ENCODE data around the gene RACGAP1.
"Not testable (repeated sequence)": the region's sequence is repeated elsewhere in the genome, so short reads cannot be mapped to it uniquely, and the experiment has no call there.

Gene RACGAP1

DNA sequence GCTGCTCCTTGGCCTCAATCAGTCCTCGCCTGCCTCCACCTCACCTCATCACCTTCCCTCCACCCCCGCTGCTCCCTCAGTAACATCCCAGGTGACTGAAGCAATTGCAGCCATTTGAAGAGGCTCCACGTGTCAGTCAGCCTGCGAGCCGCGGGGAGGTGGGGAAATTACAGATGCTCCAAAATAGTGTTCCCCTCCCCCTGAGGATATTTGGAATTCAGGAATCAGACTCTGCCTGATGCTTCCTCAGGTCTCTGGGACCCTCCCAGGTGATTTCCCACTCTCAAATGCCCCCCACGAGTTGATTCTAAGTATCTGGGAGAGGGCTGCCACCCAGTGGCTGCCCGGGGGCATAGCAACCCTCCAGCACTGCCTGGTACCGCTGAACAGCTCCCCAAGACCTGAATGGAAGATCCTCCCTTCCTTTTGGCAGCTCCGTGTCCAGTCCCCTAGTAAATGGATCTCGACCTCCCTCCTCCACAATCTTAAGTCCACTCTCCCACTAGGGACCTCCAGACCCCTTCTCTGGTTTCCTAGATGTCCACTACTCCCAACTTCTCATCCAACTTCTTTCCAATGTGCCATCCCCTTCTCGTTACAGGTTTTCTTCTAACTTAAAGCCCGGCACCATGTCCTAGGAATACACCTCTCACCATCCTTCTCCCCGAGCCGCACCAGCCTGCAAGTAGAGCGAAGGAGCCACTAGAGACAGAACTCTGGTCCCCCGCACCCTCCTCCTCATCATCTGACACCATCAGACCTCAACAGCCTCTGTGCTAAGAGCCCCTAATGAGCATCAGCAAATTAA is 30.7 kb upstream of the RACGAP1 start:
- peak; percentile 60 for DNase-seq

DNA sequence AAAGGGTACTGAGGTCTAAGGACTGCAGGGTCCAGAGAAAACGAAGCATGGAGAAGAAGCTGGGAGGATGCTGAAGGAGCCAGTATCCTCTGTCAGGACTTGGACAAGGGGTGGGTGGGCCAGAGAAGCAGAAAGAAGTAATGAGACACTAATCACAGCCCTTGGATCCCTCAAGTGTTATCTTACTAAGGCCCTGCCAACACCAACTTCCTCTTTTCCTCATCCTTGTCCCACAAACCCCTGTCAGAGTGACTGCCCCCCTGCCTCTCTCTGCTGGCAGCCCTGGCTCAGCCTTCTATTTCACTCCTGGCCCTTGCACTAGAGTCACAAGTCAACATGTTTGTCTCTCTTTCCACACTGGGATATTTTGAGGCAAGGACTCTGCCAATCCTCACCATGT is 28.3 kb upstream of the RACGAP1 start:
- no peak for DNase-seq

DNA sequence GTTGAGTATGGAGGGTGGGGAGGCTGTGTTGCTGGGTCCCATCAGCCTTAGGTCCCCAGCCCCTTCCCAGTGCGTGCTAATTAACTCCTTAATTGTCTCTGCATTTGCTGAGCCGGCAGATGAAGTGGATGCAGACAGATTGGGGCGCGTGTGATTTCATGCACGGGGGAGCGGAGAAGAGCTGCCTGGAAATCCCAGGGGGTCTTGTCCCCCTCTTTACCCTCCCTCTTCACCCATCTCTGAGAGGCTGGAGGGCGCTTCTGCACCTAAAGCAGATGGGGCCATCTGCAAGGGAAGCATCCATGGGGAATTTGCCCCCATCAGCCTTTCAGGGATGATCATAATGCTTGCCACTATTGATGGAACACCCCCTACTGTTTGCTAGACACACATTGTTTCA is 27.7 kb upstream of the RACGAP1 start:
- DNase-seq: no peak

DNA sequence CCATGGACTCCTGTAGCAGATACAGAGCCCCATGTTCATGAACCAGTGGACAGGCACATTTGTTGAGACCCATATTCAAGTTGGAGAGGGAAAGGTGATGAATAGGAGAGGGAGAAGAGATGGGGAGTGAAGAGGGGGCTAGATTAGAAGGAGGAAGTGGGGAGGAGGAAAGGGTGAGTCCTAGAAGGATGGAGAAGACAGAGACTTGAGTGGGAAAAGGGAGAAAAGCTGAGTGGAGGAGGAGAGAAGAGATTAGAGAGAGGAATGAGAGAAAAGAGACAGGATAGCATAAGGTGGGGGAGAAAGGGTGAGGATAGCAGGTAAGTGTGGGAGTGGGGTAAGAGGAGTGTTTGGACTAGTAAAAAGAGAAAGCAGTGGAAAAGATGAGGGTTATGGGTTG is 27.2 kb upstream of the RACGAP1 start:
- no peak for DNase-seq

DNA sequence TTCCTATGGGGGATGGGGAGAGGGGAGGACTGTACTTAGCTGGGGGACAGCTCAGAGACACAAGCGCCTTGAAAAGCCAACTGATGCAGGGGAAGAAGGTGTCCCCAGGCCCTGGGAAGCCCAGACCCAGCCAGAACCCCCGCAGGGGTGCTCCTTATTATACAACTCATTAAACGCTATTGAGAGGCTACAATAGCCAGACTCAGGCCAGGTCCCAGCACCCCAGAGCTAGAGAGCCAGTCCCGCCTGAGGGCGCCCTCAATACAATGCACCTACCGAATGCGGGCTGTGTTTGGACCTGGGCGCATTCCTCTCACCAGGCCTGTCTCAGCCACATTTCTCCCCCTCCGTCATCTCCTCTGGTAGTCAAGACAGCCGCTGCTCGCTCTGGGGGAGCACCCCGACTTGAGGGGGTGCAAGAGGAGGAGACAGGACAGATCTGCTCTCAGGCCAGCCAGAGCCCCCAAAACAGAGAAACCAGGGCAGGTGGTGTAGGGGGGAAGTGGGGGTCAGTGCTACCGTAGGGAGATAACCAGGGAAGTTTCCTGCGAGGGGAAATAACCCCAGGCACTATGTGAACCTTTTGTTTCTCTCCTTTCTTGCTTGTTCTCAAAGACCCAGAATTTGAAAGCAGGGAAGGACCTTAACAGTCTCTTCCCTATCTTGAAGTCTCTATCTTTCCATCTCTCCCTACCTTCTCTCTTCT is 26.0 kb upstream of the RACGAP1 start:
- DNase-seq: no peak

DNA sequence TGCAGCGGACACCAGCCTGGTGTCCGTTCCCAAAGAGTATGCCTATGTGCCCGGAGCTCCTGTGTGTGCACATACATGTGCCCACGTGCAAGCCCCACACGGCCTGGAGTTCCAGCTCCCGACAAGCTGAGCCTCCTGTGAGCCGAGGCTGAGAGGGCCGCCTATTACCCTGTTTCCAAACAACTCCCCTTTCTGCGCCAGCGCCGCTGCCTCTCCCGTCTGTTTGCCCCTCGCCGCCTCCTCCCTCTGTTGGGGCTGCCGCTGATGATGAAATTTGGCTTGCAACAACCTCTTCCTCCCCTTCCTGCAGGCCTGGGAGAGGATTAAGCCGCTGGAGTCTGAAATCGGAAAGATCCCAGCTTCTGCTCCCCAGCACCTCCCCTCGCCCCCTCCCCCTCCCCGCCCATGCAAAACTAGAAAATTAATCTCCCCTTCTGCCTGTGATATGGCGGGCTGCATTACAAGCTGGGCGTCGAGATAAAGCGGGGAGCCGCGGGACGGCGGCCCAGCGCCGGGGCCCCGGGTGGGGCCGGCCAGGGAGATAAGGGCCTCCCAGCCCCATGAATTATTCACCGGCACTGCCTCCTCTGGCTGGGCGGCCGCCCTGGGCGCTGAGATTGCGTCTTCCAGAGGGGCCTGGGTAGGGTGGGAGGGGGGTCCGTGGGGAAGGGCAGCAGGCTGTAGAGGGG is 25.3 kb upstream of the RACGAP1 start:
- no peak for DNase-seq

DNA sequence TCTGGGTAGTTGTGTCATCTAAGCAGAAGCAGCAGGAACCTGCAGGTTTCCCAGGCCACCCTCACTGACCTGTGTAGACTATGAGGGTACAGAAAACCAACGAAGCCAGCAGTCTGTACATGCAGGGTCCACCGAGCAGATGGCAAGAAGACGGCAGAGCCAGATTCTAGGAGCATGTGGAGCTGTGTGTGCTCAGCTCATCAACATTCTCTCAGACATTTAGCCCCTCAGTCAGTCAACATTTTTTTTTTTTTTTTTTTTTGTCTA is 24.8 kb upstream of the RACGAP1 start:
- no peak for DNase-seq

DNA sequence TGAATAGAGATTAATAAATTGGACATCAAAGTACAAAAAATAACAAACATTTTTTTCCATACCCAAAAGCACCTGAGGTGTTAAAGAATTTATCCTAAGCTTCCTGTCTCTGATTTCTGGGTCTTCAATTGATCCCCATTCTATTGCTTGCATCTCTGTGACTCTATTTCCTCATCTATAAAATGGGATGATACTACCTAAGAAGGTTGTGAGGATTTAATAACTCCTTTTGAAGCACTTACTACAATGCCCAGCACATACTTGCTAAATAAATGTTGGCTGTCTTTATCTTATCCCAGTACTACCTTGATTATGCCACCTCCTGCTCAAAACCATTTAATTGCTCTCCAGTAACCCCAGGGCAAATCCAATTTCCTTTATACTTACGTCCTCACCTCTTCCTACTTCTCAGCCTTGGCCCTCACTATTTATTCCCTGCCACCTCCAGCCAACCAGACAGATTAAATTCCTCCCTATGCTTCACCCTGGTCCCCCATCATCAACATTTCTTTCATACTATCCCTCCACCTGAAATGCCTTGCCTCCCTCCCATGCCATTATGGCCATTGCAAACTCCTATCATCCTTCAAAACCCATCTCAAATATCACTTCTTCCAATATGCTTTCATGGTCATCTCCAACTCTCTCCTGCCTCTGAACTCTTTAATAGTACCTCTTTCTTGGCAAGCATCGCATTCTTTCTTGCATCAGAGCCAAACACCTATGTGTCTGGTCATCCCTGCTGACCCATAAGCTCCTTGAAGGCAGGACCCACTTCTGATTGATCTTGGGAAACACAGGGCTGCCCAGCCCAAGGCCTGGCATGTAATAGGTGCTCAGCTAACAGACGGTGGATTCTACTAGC is 24.2 kb upstream of the RACGAP1 start:
- DNase-seq: no peak

DNA sequence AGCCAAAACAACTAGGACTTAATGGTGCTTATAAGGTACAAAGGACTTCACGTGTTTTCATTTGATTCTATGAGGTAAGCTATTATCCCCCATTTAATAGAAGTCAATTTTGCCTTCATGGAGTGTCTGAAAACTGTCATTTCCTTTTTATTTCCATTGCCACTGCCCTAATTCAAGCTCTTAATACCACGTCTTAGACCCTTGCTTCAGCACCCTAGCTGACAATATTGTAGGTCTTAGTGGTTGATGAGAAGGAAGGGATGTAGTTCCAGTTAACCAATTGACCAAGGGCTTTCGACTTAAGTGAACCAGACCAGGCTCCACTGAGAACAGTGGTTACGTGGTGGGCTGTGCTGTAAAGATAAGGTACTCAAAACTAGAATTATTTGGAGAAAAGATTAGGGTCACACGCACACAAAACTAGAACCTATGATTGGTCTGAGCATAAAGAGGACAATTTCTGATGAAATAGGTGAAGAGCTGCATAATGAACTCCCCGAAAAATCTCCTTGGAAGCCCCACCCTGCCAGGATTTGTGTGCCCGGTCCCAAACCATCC is 22.5 kb upstream of the RACGAP1 start:
- no peak for DNase-seq

DNA sequence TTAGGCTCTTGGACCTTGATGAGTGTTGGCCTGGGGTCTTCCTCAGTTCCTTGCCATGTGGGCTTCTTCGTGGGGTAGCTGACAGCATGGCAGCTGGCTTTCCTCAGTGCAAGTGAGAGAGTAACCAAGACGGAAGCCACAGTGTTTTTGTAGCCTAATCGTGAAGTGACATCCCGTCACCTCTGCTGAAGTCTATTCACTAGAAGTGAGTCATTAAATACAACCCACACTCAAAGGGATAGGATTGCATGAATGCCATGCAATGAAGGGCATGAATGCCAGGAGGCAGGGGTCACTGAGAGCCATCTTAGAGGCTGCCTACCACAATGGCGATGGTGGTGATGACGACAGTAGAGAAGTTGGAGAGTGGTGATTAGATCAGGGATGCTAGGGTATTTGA is 18.6 kb upstream of the RACGAP1 start:
- no peak for DNase-seq

DNA sequence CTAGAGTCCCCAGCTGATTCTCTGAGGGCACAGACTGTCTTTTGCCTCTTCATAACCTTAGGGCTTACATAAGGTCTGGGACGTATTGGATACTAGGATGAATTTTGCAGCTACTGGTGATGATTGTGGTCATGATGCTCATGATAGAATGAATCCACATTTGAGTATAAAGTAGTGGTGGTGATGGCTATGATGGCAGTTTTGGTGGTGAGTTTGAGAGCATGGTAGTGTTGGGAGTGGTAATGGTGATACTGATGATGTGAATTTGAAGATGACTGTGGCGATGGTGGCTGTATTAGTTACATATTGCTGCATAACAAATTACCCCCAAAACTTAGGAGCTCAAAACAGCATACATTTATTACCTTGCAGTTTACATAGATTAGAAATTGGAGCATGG is 18.0 kb upstream of the RACGAP1 start:
- DNase-seq: no peak

DNA sequence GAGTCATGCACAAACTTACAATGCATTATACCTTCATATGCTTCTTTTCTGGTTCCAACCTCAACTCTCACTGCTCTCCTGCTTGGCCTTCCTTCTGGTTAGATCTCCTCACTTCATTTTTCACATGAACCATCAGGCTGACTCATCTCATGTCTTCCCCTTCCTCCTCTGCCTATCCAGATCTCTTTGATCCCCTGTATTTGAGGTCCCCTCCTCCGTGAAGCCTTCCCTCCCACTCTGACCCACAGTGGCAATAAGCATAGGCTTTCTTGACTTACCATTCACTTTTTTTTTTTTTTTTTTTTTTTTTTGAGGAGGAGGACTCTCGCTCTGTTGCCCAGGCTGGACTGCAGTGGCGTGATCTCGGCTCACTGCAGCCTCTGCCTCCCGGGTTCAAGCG is 17.4 kb upstream of the RACGAP1 start:
- DNase-seq: no peak

DNA sequence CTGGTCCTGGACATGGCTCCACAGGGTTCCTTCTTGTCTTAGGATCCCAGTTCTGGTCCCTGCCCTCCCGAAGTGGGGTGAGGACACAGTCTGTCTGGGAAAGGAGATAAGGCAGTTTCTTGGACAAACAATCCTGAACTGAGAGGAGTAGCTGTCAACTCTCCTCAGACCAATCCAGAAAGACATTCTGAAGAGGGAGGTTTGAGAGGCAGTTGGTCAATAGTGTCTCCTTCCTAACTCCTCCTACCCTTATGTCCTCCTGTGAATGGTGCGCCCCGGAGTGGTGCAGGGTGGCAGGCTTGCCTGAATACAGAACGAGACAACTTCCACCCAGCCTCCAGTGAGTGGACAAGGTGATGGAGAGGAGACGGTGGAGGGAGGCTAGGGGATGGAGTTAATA is 16.7 kb upstream of the RACGAP1 start:
- no peak for DNase-seq

DNA sequence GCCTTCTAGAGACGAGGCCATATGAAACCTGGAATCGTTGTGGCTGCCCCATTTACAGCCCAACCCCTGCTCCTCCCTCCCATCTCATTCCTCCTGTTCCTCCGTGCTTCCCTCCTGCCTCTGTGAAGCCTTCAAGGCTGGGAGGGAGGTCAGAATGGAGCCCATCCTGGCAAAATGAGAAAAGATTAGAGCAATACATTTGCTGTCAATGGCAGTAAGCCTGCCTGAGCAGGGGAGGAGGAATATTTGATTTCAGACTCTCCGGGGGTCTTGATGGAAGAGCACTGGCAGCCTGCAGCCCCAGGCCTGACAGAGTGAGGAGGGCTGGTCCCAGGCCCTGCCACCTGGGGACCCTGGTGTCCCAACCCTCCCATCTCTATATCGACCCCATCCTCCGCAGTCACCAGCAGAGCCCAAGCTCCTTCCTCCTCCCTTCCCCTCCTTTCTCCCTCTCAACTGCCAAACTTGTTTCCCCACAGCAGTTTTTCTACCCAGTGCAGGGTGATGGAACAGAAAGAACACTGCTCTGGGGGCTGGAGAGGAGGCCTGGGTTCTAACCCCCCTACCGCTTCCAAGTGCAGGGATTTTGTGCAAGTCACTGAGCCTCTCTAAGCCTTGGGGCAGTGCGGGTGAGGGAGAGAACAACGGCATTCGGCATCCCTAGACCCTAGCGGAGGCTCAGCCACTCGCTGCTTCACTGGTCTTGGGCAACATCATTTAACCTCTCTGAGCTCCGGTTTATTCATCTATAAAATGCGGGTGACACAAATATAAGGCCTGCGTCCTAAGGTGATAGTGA is 16.0 kb upstream of the RACGAP1 start:
- no peak for DNase-seq

DNA sequence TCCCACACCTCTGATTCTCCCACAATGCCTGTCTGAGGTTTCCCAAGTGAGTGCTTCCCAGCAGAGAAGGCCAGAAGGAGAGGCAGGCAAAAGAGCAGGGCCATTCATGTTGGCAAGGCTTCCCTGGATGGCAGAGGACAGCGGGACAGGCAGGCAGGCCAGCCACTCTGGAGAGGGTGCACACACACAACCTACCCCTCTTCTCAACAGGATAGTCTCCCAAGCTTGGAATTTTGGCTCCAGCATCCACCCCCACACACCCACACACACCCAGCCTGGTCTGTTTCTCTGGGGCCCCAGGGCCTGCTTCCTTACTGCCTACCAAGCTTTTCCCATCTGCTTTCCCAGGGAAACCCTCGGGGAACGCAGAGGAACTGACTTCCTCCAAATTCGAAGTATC is 15.4 kb upstream of the RACGAP1 start:
- no peak for DNase-seq

DNA sequence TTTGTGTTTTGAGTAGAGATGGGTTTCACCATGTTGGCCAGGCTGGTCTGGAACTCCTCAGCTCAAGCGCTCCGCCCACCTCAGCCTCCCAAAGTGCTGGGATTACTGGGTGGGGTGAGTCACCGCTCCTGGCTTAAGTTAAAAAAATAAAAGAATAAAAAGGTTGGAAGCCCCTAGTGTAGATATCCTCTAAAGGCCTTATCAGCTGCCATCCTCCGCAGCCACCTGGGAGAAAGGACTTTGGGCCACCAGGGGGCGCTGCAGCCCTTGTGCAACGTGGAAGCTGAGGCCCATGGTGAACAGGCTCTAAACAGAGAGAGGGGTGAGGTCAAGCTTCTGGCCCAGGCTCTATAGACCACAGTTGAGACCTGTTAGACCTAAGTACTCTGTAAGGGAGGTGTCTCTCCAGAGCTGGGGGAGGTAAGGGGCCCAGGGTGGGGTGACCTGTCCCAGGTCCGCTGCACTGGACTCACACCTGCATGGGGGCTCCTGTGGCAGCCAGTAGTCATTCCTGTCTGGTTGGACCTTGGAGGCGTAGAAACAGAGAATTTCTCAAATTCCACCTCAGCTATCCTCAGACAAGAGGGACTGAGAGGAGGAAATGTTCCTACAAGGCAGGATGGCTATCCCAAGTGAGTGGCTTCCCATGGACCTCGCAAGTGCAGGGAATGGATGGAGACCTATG is 14.0 kb upstream of the RACGAP1 start:
- DNase-seq: peak; percentile 78

DNA sequence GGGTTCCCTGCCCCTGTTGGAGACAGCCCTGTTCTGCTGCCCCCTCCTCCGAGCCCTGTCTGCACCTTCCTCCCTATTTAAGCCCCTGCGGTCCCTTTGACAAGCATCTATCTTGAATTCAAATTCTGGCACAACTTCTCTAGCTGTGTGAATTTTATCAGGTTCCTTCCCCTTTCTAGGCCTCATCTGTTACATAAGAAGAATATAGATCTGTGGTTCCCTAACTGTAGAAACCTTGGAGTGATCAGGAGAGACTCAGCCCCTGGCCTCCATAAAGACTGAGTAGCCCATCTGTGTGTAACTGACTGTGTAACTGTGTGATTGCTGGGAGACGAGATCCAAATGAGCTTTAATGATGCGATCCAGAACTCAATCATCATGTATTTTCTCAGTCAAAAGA is 13.0 kb upstream of the RACGAP1 start:
- no peak for DNase-seq

DNA sequence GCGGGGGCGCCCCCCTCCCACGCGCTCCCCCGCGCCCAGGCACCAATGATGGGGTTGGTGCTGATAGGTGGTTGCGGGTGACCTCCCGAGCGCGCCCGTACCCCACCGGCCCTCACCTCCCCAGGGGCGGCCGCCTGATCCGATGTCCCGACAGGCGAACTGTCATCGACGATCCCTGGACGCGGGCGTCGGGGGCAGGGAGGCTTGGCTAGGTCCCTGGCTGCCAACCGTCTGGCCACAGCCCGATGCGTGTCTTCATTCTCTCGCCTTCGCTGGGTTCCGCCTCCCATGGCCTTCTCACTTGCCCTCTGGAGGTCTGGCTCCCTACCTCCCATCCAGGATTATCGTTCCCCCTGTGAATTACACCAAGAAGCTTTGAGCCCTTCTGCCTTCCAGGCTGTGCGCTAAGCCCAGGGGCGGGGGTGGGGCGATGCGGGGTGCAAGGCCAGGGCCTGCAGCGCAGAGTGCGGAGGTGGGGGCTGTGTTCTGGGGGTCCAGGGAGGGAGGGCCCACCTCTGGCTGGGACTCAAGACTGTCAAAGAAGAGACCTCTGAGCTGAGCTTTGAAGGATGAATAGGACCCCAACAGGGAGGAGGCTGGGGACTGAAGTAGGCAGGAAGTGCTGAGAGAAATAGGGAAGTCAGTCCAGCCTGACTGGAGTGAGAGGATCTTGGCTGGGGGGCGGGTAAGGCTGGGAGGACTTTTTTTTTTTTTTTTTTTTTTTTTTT is 7.7 kb upstream of the RACGAP1 start:
- no peak for DNase-seq

DNA sequence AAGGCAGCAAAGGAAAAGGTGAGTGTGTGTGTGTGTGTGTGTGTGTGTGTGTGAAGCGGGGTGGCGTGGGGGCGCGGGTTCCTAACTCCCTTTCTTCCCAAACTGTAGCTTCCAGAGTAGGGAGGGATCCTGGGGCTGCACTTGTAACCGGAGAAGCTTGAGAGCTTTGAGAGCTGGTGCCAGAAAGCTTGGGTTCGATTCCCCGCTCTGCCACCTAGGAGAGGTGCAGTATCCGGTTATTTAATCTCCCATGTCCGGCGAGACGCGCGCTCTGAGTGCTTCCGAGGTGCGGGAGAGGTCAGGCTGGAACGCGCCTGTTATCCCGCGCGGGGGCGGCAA is 7.2 kb upstream of the RACGAP1 start:
- no peak for DNase-seq

DNA sequence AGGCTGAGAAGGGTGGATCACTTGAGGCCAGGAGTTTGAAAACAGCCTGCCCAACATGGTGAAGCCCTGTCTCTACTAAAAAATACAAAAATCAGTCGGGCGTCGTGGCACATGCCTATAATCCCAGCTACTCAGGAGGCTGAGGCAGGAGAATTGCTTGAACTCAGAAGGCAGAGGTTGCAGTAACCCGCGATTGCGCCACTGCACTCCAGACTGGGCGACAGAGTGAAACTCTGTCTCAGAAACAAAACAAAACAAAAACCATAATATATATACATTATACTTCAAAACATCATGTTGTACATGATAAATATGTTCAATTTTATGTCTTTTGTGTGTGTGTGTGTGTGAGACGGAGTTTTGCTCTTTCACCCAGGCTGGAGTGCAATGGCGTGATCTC is 5.2 kb upstream of the RACGAP1 start:
- not testable (repeated sequence) for DNase-seq

DNA sequence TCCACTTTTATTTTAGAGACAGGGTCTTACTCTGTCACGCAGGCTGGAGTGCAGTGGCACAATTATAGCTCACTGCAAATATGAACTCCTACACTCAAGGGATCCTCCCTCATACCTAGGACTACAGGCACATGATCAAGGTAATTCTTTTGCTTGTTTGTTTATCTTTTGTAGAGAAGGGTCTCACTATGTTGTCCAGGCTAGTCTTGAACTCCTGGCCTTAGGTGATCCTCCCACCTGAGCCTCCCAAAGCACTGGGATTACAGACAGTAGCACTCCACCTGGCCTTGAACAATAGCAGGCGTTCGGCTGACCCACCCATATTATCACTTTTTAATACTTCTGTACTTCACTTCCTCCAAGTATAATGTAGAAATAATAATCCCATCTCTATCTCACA is 1.4 kb upstream of the RACGAP1 start:
- no peak for DNase-seq

Data from CD4-positive, alpha-beta T cell treated with Interleukin-12 subunit alpha and Interleukin-12 subunit beta, for 1 hour (primary cell).